DMS 273 treated with DMSO at 0.1 percent for 48 hours (cell line): ENCODE measurements around the gene MRPL36.
"Not testable (repeated sequence)": the region's sequence is repeated elsewhere in the genome, so short reads cannot be mapped to it uniquely, and the experiment has no call there.

Experiments used
- DNase-seq: peaks from one replicate; lab custom pipeline; 2025; lab: John Stamatoyannopoulos, UW

MRPL36 gene

DNA sequence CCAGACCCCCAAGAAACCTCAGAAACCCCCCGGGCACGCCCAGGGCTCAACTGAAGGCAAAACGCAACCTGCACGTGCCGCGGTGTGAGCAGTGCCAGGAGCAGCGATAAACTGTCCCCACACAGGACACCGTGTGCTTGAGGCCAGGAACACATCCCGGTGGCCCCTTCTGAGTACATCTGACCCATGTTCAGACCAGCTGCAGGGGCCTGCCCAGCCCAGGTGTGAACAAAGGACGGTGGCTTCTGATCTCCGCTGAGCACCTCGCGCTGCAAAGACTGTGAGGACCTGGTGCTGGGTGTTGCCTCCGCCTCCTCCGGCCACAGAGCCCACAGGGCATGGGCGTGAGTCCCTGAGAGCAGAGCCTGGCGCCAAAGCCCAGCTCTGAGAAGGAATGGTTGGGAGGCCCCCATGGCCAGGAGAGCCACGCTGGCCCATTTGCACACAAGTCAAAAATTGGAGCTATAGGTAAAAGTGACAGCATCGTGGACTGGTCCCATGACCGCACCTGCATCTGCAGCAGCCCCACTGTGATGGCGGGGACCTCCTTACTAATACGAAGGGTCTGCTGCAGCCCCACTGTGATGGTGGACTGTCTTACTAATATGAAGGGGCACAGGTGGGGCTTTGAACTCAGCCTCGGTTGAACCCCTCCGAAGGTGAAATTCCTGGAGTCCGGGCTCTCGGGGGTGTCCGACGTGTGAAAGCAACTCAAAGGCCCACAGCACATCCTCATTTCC is 33.0 kb upstream of the MRPL36 start:
- no peak for DNase-seq

- DNase-seq: no peak
Measured at GRCh38 chr5:1831677-1832313, 32.2 kb upstream of the MRPL36 start.

DNA sequence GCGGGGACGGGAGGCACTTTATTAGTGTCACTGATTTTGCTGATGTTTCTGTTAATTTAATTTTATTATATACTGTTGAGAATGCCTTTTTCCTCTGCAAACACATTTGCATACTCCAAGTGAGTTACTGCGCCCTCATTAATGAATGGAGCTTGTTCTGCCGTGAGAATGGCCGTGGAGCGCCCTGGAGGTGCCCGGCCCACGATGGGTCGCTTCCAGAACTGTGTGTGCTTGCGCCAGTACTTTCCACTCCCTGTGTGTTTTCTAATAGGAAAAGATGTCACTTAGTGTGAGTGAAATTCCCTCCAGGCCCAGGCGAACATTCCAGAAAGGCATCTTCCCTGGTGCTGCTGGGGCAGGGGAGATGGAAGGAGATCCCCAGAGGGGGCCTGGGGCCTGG is 31.6 kb upstream of the MRPL36 start:
- DNase-seq: no peak

DNA sequence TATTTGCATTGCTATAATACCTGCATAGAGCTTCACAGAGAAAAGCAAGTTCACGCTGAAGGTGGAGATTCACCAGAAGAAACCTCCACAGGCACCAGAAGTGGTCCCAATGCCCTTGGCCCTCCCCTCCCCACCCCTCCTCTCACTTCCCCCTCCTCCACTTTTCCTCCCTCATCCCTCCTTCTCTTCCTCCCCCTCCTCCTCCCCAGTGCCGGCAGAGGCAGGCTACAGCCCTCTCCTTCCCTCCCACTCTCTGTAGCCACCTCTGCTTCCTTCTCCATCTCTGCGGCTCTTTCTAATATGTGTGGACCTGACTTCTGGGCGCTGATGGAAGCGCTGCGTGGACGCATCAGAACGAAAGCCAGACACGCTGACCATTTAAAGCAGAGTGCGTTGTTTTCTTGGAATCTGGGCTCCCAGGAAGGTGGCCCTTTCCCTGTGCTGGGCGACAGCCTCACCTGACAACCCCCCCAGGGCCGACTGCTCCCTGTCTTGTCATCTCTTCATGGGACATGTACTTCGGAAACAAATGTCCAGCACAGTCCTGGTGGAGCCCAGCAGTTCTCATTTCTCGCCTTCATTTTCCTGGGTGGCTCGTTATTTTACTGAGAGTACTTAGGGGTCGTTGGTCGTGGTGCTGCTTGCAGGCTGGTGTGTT is 31.1 kb upstream of the MRPL36 start:
- DNase-seq: no peak

GRCh38 chr5:1827886-1828397 is 28.3 kb upstream of the MRPL36 start:
- DNase-seq: no peak

GRCh38 chr5:1827025-1827885 is 27.6 kb upstream of the MRPL36 start:
- no peak for DNase-seq

DNA sequence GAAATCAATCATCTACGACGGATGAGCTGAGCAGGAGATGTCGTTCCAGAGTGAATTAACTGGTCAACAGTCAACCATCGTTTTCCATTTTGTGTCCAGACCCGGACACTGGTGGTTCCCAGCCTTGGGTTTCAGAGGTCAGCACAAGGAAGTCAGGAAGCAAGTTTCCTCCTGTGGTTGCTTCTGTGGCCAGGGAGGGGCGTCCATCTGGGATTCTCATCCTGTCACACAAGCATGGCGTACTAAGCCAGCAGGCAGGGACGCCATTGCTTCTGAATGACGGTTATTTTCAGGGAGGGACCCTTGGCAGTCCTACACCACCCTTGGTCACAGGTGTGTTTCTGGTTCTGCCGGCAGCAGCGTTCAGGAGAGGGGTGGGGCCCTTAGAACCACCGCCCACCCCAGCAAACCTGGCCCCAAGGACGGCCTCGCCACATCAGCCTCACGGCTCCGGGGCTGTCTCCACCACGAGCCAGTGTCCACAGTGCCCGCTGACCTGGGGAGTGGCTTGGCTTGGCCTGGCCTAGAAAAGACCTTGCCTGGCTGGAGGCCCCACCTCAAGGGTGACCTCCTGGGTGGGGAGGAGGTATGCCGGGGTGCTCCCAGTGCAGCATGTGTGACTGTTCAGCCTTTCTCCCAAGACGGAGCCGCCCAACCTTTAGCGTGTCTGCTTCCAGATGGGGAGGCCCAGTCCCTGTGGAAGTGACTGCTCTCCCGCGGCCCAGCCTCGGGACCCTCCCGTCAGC is 26.8 kb upstream of the MRPL36 start:
- DNase-seq: no peak

GRCh38 chr5:1824903-1825841 is 25.5 kb upstream of the MRPL36 start:
- no peak for DNase-seq

DNA sequence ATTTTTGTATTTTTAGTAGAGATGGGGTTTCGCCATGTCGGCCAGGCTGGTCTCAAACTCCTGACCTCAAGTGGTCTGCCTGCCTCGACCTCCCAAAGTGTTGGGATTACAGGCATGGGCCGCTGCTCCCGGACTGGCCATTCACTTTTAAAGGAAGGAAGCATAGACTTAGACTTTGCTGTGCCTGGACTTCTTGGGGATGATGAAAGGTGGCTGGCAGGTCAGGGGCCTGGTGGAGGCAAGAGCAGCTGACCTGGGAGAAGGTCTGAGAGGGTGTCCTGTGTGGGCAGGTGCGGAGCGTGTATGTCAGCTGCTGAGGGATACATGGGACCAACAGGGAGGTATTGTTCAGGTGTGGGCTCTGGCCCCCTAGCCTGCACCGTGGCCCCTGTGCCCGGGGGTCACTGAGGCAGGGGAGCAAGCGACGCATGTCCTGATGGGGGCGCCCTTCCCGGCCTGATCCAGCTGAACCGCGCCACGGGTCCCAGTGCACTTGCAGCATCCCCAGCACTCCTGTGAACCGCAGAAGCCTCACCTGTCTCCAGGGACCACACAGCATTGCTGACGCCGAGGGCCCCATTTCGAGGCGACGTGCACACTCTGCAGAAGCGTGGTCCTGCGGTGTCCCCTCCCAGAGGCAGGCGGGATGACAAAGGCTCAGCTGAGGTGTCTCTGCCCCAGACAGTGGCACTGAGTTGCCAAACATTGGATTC is 24.6 kb upstream of the MRPL36 start:
- no peak for DNase-seq

- no peak for DNase-seq
Measured at GRCh38 chr5:1823381-1824034, 23.9 kb upstream of the MRPL36 start.

GRCh38 chr5:1821862-1822261 is 22.2 kb upstream of the MRPL36 start:
- no peak for DNase-seq

DNA sequence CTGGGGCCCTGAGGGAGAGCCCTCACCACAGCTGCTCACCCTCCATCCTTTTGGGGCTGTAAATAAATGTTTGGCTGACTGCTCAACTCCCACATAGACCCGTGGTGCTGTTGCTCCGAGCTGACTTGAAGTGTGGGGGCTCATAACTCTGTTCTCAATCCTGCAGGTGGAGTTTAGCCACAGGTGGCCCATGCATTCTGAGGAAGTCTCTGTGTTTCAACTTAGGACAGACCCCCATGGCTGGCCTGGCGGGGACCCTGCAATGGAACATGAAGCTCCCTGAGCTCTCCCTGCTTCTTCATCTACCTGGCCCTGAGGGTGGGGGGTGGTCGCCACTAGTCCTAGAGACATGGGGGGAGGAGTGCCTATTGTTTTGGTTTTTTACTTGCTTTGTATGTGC is 21.3 kb upstream of the MRPL36 start:
- no peak for DNase-seq

- DNase-seq: no peak
Measured at GRCh38 chr5:1820381-1820780, 20.7 kb upstream of the MRPL36 start.

DNA sequence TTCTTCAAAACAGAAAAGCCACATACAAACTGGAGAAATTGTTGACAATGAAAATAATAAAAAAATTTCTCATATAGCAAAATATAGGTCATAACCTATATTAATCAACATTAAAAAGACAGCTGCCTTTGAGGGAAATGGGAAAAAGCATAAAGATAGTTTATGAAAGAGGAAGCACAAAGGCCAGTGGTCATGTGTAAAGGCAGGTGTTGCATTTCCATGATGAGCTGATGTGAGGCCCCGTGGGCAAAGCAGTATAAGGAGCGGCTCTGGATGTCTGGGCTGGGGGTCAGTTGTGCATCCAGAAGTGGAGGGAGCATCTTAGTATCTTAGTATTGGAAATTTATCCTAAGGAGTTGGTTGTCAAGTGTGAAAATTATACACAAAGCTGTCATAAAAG is 19.8 kb upstream of the MRPL36 start:
- no peak for DNase-seq

DNA sequence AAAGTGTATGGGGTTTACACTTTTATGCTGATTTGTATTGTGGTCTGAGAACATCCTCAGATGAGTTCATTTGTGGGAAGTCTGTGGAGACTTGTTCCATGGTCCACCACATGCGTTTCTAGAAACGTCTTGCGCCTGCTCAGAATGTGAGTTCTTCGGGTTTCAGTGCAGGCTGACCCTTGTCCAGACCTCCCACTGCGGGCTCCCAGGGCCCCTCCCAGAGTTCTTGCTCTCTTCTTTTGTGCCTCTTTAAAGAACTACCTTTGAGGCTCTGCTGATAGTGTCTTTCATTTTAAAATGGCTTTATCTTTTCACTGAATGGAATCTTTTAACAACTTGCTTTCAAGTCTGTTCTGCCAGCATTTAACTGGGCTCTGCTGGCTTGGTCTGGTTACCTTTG is 19.1 kb upstream of the MRPL36 start:
- no peak for DNase-seq

DNA sequence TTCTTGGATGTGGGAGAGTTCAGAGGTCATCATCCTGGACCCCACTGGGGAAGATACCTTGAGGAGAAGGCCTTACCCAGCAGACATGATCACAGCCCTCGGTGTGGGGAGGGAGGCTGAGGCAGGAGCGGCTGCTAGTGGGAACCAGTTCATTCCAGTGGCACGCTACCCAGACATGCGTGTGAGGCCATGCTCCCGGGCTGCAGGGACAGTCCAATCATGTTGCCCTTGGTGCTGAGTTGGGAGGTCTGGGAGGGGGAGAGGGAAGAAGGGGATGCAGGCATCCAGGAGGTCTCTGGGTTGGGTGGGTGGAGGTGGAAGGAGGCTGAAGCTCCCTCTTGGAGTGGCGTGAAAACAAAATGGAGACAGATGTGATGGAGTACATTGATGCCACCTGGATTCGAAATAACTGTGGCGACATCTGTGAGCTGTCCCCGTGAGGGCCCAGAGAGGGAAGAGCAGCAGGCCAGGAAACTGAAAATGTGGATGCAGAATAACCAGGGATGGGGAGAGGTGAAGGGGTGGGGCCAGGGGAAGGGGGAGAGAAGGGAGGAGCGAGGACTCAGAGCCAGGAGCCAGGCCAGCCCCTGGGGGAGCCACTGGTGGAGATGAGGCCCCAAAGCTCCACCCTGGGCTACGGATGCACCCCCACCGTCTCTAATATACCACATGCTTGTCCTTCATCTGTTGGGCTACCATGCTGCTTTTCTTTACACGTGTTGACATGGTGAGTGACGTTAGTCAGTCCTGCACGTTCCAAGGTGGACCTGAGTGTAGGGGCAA is 17.8 kb upstream of the MRPL36 start:
- no peak for DNase-seq

DNA sequence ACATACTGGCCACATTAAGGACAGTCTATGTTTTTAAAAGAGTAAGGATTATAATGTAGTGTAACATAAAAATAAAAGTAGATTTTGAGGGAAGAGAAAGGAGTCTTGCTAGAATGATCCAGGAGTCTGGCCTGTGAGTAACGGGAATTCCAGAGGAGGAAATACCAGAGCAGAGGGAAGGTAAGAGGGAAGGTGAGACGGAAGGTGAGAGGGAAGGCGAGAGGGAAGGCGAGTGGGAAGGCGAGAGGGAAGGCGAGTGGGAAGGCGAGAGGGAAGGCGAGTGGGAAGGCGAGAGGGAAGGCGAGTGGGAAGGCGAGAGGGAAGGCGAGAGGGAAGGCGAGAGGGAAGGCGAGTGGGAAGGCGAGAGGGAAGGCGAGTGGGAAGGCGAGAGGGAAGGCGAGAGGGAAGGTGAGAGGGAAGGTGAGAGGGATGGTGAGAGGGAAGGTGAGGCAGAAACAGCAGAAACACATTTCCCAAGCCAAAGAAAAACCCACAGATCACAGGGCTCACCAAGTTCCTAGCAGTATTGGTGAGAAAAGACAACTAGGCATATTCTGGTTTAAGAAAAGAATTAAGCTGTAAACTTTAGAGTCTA is 17.0 kb upstream of the MRPL36 start:
- DNase-seq: not testable (repeated sequence)

- DNase-seq: no peak
Measured at GRCh38 chr5:1815881-1816292, 16.2 kb upstream of the MRPL36 start.
